ENCODE measurements around the gene LSS. TPM values are rescaled to one million over a fixed set of nuclear protein-coding genes. Genes with fewer than 3 reads are reported as not detected.

The LSS gene
- total and polyA plus RNA-seq, 2 donors (not counting 3 experiments of a cell fraction or from before 2014, with no cell fraction given): 120 to 141 TPM

GRCh38 chr21:46181436-46181835 is 47.1 kb downstream of the LSS start:
- H2AFZ ChIP-seq (ENCODE audit: low read depth, low read length): no peak overlapping the region
- no peak overlapping the region for H3K4me3 ChIP-seq (replicated peaks in 1 of 3; ENCODE audit: insufficient read depth in 1 of 3, low read depth in 1 of 3, low read length in 3 of 3)
- TF ChIP-seq JUN (IDR thresholded peaks at IDR 0.05; ENCODE audit: borderline replicate concordance, insufficient read depth, insufficient read length, low read depth) (no peak), FOS (IDR thresholded peaks at IDR 0.05; ENCODE audit: borderline replicate concordance, insufficient read depth, low read length) (no peak), EZH2 (IDR thresholded peaks at IDR 0.05; ENCODE audit: borderline replicate concordance, low read depth, low read length, severe bottlenecking) (no peak), MYC (IDR thresholded peaks at IDR 0.05; ENCODE audit: low read depth, low read length) (no peak), POLR2A (IDR thresholded peaks at IDR 0.05; ENCODE audit: low read depth, low read length) (no peak), POLR2AphosphoS5 (IDR thresholded peaks at IDR 0.05; ENCODE audit: insufficient read depth, low read depth, low read length) (no peak)
- TF ChIP-seq, protein P1, sequence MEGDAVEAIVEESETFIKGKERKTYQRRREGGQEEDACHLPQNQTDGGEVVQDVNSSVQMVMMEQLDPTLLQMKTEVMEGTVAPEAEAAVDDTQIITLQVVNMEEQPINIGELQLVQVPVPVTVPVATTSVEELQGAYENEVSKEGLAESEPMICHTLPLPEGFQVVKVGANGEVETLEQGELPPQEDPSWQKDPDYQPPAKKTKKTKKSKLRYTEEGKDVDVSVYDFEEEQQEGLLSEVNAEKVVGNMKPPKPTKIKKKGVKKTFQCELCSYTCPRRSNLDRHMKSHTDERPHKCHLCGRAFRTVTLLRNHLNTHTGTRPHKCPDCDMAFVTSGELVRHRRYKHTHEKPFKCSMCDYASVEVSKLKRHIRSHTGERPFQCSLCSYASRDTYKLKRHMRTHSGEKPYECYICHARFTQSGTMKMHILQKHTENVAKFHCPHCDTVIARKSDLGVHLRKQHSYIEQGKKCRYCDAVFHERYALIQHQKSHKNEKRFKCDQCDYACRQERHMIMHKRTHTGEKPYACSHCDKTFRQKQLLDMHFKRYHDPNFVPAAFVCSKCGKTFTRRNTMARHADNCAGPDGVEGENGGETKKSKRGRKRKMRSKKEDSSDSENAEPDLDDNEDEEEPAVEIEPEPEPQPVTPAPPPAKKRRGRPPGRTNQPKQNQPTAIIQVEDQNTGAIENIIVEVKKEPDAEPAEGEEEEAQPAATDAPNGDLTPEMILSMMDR (IDR thresholded peaks at IDR 0.05; ENCODE audit: extremely low read depth in 1 of 2, insufficient read depth in 1 of 2, low read depth in 1 of 2, low read length in 2 of 2): no peak
- FAIRE-seq: no peak
- peaks cover 9% of the 10 kb centered on the region for H3K4me1 ChIP-seq (ENCODE audit: control insufficient read depth, extremely low read depth, insufficient read depth, low read length)
- no TSS peak for BruUV-seq (replicated peaks)
- H3K79me2 ChIP-seq (ENCODE audit: control insufficient read depth, insufficient read depth, low read length): no peaks in the 10 kb centered on the region
- H3K36me3 ChIP-seq (ENCODE audit: control insufficient read depth in 2 of 2, extremely low read depth in 1 of 2, insufficient read depth in 2 of 2, low read length in 2 of 2): no peaks in the 10 kb centered on the region
- intact Hi-C loops (cut with micrococcal nuclease): no loop called here
- POLR2A ChIA-PET: no interaction called here
- H3K4me2 ChIP-seq (ENCODE audit: insufficient read depth, low read length): no peak overlapping the region
- CTCF ChIA-PET: interaction anchor here (0.5 to 1.1 kb wide), 2 partner anchors 38 to 454 kb away, joined by 3 read pairs; partner anchors contain the start of gene PRMT2
- H3K9me3 ChIP-seq (replicated peaks; ENCODE audit: control insufficient read depth, insufficient read depth, low read length): no peaks in the 10 kb centered on the region
- H4K20me1 ChIP-seq (replicated peaks; ENCODE audit: control insufficient read depth, extremely low read depth, insufficient read depth, low read length): no peaks in the 10 kb centered on the region
- dilution Hi-C loops (cut with MboI; ENCODE audit: extremely low pct_ligation_motif_present, low sequenced_read_pairs): no loop called here
- no peak overlapping the region for H3K27ac ChIP-seq (ENCODE audit: insufficient read depth, low read depth, low read length)
- H3K27me3 ChIP-seq (ENCODE audit: control insufficient read depth in 2 of 2, insufficient read depth in 2 of 2, low read length in 2 of 2): no peaks in the 10 kb centered on the region
- no peaks in the 10 kb centered on the region for H3K9me1 ChIP-seq (replicated peaks; ENCODE audit: control insufficient read depth, extremely low read depth, insufficient read depth, low read length)
- DNase-seq (ENCODE audit: low read depth, low spot score): no peak
- no peak overlapping the region for H3K9ac ChIP-seq (replicated peaks; ENCODE audit: extremely low read depth, insufficient read depth, low read length)

Data from endothelial cell of umbilical vein (primary cell).